K562 (cell line): Measurements from ENCODE around the gene FOXJ3. TPM values are rescaled to one million over a fixed set of nuclear protein-coding genes. Genes with fewer than 3 reads are reported as not detected.

Source experiments
- ATAC-seq: fragments of 200-7000 bp; cut with Tn5 transposase; 3 replicates; pipeline ENCODE4 v1.9.1; 2020; ENCODE audit warnings: moderate library complexity
- BruUV-seq: library from RNA; stranded (reverse); fragments of 400-500 nt; replicated peaks from 2 replicates; lab custom pipeline; 2021; lab: Mats Ljungman, UMichigan
- CTCF ChIA-PET: fragments of 300-600 bp; formaldehyde crosslinking; extraction: SDS; loops from one replicate; lab custom pipeline; 2021; ENCODE audit warnings: low intra/inter-chr PET ratio; lab: Yijun Ruan, JAX
- POLR2A ChIA-PET: fragments of 300-600, 350-650 bp; sonication (Branson Sonifier 250); formaldehyde crosslinking; extraction: SDS; loops from one replicate; lab custom pipeline; 2021; ENCODE audit warnings: antibody characterized with exemption, inconsistent platforms; lab: Yijun Ruan, JAX
- DNase-seq, 4 experiments: peaks; one replicate each; pipeline versions ENCODE4 v3.0.0 to v3.0.0-alpha.2; 2011 to 2018; ENCODE audit warnings: low spot score in 3 of 4, mixed read lengths in 3 of 4; ENCODE audit errors: extremely low read depth in 1 of 4
- FAIRE-seq: peaks from 2 replicates; lab custom pipeline; 2011; peaks lifted over from hg19 to GRCh38; lab: Jason Lieb, UNC
- H2AFZ ChIP-seq: 2 replicates; pipeline ENCODE4 v1.6.0; 2011; ENCODE audit warnings: low read depth, low read length, control low read depth, inconsistent platforms
- H3K27ac ChIP-seq: fragments of 200-600 bp; 3 replicates; pipeline ENCODE4 v1.8.0; 2011; ENCODE audit warnings: low read depth, mild to moderate bottlenecking, control low read depth, inconsistent platforms, low read length, moderate library complexity, mixed read lengths; ENCODE audit errors: extremely low read depth
- H3K27me3 ChIP-seq, 2 experiments: fragments of 300-600 bp in 1 of 2; 2 replicates in 1 of 2; 3 replicates in 1 of 2; pipeline versions ENCODE4 v1.6.0 to v1.8.0; 2011; ENCODE audit warnings: inconsistent platforms in 2 of 2, low read length in 2 of 2, mild to moderate bottlenecking in 1 of 2, mixed read lengths in 1 of 2, moderate library complexity in 1 of 2; ENCODE audit not compliant: control insufficient read depth in 2 of 2, insufficient read depth in 2 of 2
- H3K36me3 ChIP-seq: fragments of 300-600 bp; 3 replicates; pipeline ENCODE4 v1.8.0; 2011; ENCODE audit warnings: mild to moderate bottlenecking, low read length, inconsistent platforms; ENCODE audit not compliant: control insufficient read depth, insufficient read depth
- H3K4me1 ChIP-seq, 2 experiments: fragments of 200-600 bp in 1 of 2; replicated peaks in 1 of 2; 2 replicates in 1 of 2; 3 replicates in 1 of 2; pipeline versions ENCODE4 v1.5.1 to v1.8.0; 2011; ENCODE audit warnings: inconsistent platforms in 2 of 2, low read length in 2 of 2, mild to moderate bottlenecking in 1 of 2, mixed read lengths in 1 of 2, moderate library complexity in 1 of 2; ENCODE audit not compliant: control insufficient read depth in 2 of 2, insufficient read depth in 2 of 2
- H3K4me2 ChIP-seq: 2 replicates; pipeline ENCODE4 v1.6.1; 2011; ENCODE audit warnings: low read length, control low read depth, inconsistent platforms, mixed read lengths; ENCODE audit not compliant: insufficient read depth
- H3K4me3 ChIP-seq: fragments of 200-600 bp; sonication (generic), shearing (Covaris generic); 2 replicates; pipeline ENCODE4 v1.5.1; 2016; ENCODE audit warnings: control low read depth, inconsistent platforms
- H3K79me2 ChIP-seq: fragments of 200-600 bp; 3 replicates; pipeline ENCODE4 v1.8.0; 2011; ENCODE audit warnings: low read length, inconsistent platforms; ENCODE audit not compliant: control insufficient read depth, insufficient read depth
- H3K9ac ChIP-seq, 2 experiments: 2 replicates each; pipeline versions ENCODE4 v1.6.0 to v1.6.1; 2011; ENCODE audit warnings: low read depth in 2 of 2, low read length in 2 of 2, control low read depth in 1 of 2, inconsistent platforms in 1 of 2, mild to moderate bottlenecking in 1 of 2, mixed read lengths in 1 of 2; ENCODE audit not compliant: insufficient read depth in 1 of 2
- H3K9me1 ChIP-seq: one replicate; pipeline ENCODE4 v1.6.0; 2011; ENCODE audit warnings: inconsistent platforms, mild to moderate bottlenecking, low read length, moderate library complexity; ENCODE audit not compliant: control insufficient read depth, insufficient read depth
- H3K9me3 ChIP-seq: replicated peaks from 2 replicates; pipeline ENCODE4 v1.5.1; 2011; ENCODE audit warnings: low read depth, low read length, inconsistent platforms; ENCODE audit not compliant: control insufficient read depth, insufficient read depth
- H4K20me1 ChIP-seq: replicated peaks from 2 replicates; pipeline ENCODE4 v1.6.1; 2011; ENCODE audit warnings: low read length, inconsistent platforms, mixed read lengths; ENCODE audit not compliant: control insufficient read depth, insufficient read depth
- CEBPB ChIP-seq: fragments of 450-650 bp; IDR thresholded peaks from 2 replicates; pipeline ENCODE4 v1.6.1; 2016; ENCODE audit warnings: missing genetic modification characterization, missing compliant biosample characterization
- CEBPG ChIP-seq, 3 experiments: fragments of 200-800 bp in 1 of 3; sonication (Bioruptor generic) in 1 of 3; sonication (generic) in 1 of 3; formaldehyde crosslinking in 1 of 3; IDR thresholded peaks in 2 of 3; conservative IDR thresholded peaks in 1 of 3; 2 replicates each; pipeline versions ENCODE4 v1.6.1 to v1.8.0; 2016 to 2022; ENCODE audit warnings: missing compliant biosample characterization in 2 of 3, missing genetic modification characterization in 2 of 3, mild to moderate bottlenecking in 1 of 3, missing genetic modification reagents in 1 of 3
- GTF2B ChIP-seq: IDR thresholded peaks from 2 replicates; pipeline ENCODE4 v1.6.1; 2011; ENCODE audit not compliant: insufficient read length; ENCODE audit errors: extremely low read depth
- MAX ChIP-seq: sonication (generic); formaldehyde crosslinking; IDR thresholded peaks from 2 replicates; pipeline ENCODE4 v1.9.0; 2022; ENCODE audit warnings: mild to moderate bottlenecking, missing genetic modification reagents
- WGBS: fragments of 100-300 bp; shearing (Covaris generic); methylation state at CpG from one replicate; pipeline ENCODE4 v1.1.6; 2016; ENCODE audit warnings: low coverage, mixed read lengths; ENCODE audit not compliant: insufficient coverage; ENCODE audit errors: missing lambda C conversion rate; 5-methylcytosine and 5-hydroxymethylcytosine counted together
- in situ Hi-C: fragments of 300-500 bp; cut with MboI; formaldehyde crosslinking; loops from 4 replicates; pipeline ENCODE4 v1.15.0; 2018; ENCODE audit warnings: inconsistent platforms, mixed read lengths
- intact Hi-C: fragments of 100-400 bp; cut with micrococcal nuclease; formaldehyde crosslinking; loops from 2 replicates; pipeline ENCODE4 v1.14.2; 2022
- polyA plus RNA-seq, 8 experiments: library from polyadenylated mRNA; depleted of rRNA in 4 of 8; stranded (reverse) in 5 of 8; unstranded in 3 of 8; fragments of >200 nt; fragmentation: Nextera tagmentation in 2 of 8; fragmentation: Illumina TruSeq in 1 of 8; extraction: Ambion mirVana in 2 of 8; extraction: Trizol in 1 of 8; gene quantifications; 2 replicates each; pipeline versions ENCODE4 v1.2.1 to v1.2.3, GENCODE V29; 2011 to 2014; ENCODE audit warnings: inconsistent platforms in 1 of 8, missing spikeins in 1 of 8
- total RNA-seq, 7 experiments: library from RNA; depleted of rRNA in 6 of 7; stranded (reverse); fragments of >200 nt in 6 of 7; fragmentation: Illumina TruSeq in 2 of 7; extraction: Trizol in 2 of 7; gene quantifications; 2 replicates each; pipeline versions ENCODE4 v1.2.1 to v1.2.3, GENCODE V29; 2011 to 2021; ENCODE audit warnings: low replicate concordance in 1 of 7

Gene FOXJ3
- total and polyA plus RNA-seq, 9 of the 15 experiments (the other 6 are each of a cell fraction or from before 2014, with no cell fraction given) = 8.7 to 35.3 (median 23.4) TPM

- TF ChIP-seq GTF2B (no peak), CEBPG (CRISPR knock-in tag; IDR thresholded peaks at IDR 0.05) (no peak), CEBPG (tag; conservative IDR thresholded peaks at IDR 0.05 in 1 of 2, IDR thresholded peaks at IDR 0.05 in 1 of 2) (peak; percentile 26 to 33; a peak in 2 of 4 replicates), MAX (CRISPR knock-in tag) (no peak), CEBPB (tag) (peak; percentile 57)
- intact Hi-C loops = no loop called here
- H3K4me3 ChIP-seq = no peak overlapping the region
- FAIRE-seq (no peak), ATAC-seq (no peak), DNase-seq (no peak)
- H3K36me3 ChIP-seq = peaks cover 36% of the 10 kb centered on the region; the same call in 2 of the 3 replicates
- no peak overlapping the region for H3K9ac ChIP-seq
- H3K4me1 ChIP-seq = no peaks in the 10 kb centered on the region
- H3K27ac ChIP-seq = no peak overlapping the region
- H3K9me1 ChIP-seq = no peaks in the 10 kb centered on the region
- in situ Hi-C loops = no loop called here
- 95% methylated on average over 5 of the region's 5 CpGs for WGBS
- H2AFZ ChIP-seq = no peak overlapping the region
- BruUV-seq = no TSS peak
- CTCF ChIA-PET = no interaction called here
- POLR2A ChIA-PET = interaction anchor here (0.7 kb wide), 1 partner anchor 89 kb away, joined by 3 read pairs; no protein-coding TSS in a partner anchor
- H3K4me2 ChIP-seq = no peak overlapping the region
- no peaks in the 10 kb centered on the region for H4K20me1 ChIP-seq
- no peaks in the 10 kb centered on the region for H3K27me3 ChIP-seq
- H3K79me2 ChIP-seq = peaks cover 57% of the 10 kb centered on the region
- H3K9me3 ChIP-seq = peaks cover 15% of the 10 kb centered on the region
Measured at GRCh38 chr1:42305639-42306038, 29.4 kb downstream of the FOXJ3 start.
